Measurements from ENCODE around the gene ZNF831.

Gene ZNF831

GRCh38 chr20:59163631-59164530 is at the start of gene ZNF831:
Gene ZNF831, plus strand, starts transcription at chr20:59163821. Its CDS starts 27,199 bp downstream, at chr20:59191020.
- no peaks in the 10 kb centered on the region for H3K4me1 ChIP-seq (ENCODE audit: insufficient read depth, low read length)
- H2AFZ ChIP-seq (ENCODE audit: low read depth, low read length) = no peak within 1 kb of the TSS
- H3K27me3 ChIP-seq (ENCODE audit: insufficient read depth, low read length, poor library complexity) = peaks cover 15% of the 10 kb centered on the region
- no peaks in the 10 kb centered on the region for H3K9me3 ChIP-seq (ENCODE audit: insufficient read depth, low read length, severe bottlenecking)
- no peak for TF ChIP-seq EZH2 (IDR thresholded peaks at IDR 0.05; ENCODE audit: borderline replicate concordance, low read depth, low read length, severe bottlenecking)
- TF ChIP-seq, protein P1, sequence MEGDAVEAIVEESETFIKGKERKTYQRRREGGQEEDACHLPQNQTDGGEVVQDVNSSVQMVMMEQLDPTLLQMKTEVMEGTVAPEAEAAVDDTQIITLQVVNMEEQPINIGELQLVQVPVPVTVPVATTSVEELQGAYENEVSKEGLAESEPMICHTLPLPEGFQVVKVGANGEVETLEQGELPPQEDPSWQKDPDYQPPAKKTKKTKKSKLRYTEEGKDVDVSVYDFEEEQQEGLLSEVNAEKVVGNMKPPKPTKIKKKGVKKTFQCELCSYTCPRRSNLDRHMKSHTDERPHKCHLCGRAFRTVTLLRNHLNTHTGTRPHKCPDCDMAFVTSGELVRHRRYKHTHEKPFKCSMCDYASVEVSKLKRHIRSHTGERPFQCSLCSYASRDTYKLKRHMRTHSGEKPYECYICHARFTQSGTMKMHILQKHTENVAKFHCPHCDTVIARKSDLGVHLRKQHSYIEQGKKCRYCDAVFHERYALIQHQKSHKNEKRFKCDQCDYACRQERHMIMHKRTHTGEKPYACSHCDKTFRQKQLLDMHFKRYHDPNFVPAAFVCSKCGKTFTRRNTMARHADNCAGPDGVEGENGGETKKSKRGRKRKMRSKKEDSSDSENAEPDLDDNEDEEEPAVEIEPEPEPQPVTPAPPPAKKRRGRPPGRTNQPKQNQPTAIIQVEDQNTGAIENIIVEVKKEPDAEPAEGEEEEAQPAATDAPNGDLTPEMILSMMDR (IDR thresholded peaks at IDR 0.05; ENCODE audit: borderline replicate concordance, extremely low read depth, low read length, poor library complexity, severe bottlenecking) = no peak
- no peak within 1 kb of the TSS for H3K9ac ChIP-seq (ENCODE audit: low read depth, low read length)
- no peak within 1 kb of the TSS for H3K4me3 ChIP-seq (ENCODE audit: low read depth in 1 of 2, low read length in 2 of 2)
- no peak within 1 kb of the TSS for H3K27ac ChIP-seq (ENCODE audit: low read length)
- no peaks in the 10 kb centered on the region for H3K36me3 ChIP-seq (ENCODE audit: insufficient read depth, low read length)
- no peaks in the 10 kb centered on the region for H3K79me2 ChIP-seq (ENCODE audit: insufficient read depth, low read length)
- DNase-seq (no peak), ATAC-seq (ENCODE audit: insufficient read depth, low read depth) (no peak)
- no peak within 1 kb of the TSS for H3K4me2 ChIP-seq (ENCODE audit: insufficient read depth, low read length)
- no peaks in the 10 kb centered on the region for H4K20me1 ChIP-seq (ENCODE audit: insufficient read depth, low read length)

DNA sequence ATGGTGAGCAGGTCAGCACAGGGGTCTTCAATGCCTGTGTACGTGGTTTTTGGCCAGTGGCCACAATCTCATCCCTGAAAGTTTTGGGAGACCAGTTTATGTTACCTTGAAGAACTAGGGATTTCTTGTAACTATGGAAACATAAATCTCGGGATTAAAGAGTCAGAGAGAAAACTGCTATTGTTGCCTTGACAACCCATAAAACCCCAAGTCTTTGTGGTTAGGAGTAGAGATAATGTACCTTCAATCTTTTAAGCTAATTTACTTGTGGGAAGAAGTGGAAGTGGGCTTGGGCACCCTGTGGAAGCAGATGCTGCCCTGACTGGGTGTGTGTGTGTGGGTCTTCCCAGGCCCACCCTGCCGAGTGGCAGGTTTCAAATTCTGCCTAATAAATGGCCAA is 46.1 kb upstream of the ZNF831 start:
- TF ChIP-seq, protein P1 (IDR thresholded peaks at IDR 0.05; ENCODE audit: borderline replicate concordance, extremely low read depth, low read length, poor library complexity, severe bottlenecking) = no peak
- TF ChIP-seq EZH2 (IDR thresholded peaks at IDR 0.05; ENCODE audit: borderline replicate concordance, low read depth, low read length, severe bottlenecking) = no peak
- Histone ChIP-seq H3K27ac (ENCODE audit: low read length) (no peak overlapping the region), H3K4me2 (ENCODE audit: insufficient read depth, low read length) (no peak overlapping the region)

DNA sequence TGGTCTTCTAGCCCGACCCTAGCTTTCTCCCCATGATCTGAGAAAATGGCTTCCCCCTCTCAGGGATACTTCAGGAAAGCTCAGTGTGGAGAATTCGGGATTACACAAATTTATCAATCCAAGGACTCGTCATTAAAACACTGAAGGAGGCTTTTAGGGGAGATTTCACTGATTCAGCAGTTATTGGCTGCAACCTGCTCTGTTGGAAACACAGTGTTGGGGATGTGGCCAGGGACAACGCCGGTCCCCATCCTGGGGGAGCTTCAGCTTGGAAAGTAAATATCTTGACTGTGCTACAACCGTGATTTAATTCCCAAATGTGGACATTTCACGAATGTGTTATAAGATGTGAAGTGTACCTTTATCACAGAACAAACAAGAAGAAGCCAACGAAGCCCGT is 44.8 kb upstream of the ZNF831 start:
- H3K9me3 ChIP-seq (ENCODE audit: insufficient read depth, low read length, severe bottlenecking) = no peaks in the 10 kb centered on the region
- H3K4me1 ChIP-seq (ENCODE audit: insufficient read depth, low read length) = no peaks in the 10 kb centered on the region
- H3K4me2 ChIP-seq (ENCODE audit: insufficient read depth, low read length) = no peak overlapping the region
- H3K27me3 ChIP-seq (ENCODE audit: insufficient read depth, low read length, poor library complexity) = peaks cover 39% of the 10 kb centered on the region
- 0 out of 2 replicates have a peak, but pooled peaks cover 5% of the 10 kb centered on the region for H4K20me1 ChIP-seq (ENCODE audit: insufficient read depth, low read length)
- no peak for DNase-seq
- no peak overlapping the region for H3K27ac ChIP-seq (ENCODE audit: low read length)
- H3K79me2 ChIP-seq (ENCODE audit: insufficient read depth, low read length) = no peaks in the 10 kb centered on the region
- no peak overlapping the region for H3K9ac ChIP-seq (ENCODE audit: low read depth, low read length)
- TF ChIP-seq, protein P1 (IDR thresholded peaks at IDR 0.05; ENCODE audit: borderline replicate concordance, extremely low read depth, low read length, poor library complexity, severe bottlenecking) = no peak
- no peak for TF ChIP-seq EZH2 (IDR thresholded peaks at IDR 0.05; ENCODE audit: borderline replicate concordance, low read depth, low read length, severe bottlenecking)
- no peak for ATAC-seq (ENCODE audit: insufficient read depth, low read depth)
- H3K4me3 ChIP-seq (ENCODE audit: low read depth in 1 of 2, low read length in 2 of 2) = no peak overlapping the region
- no peak overlapping the region for H2AFZ ChIP-seq (ENCODE audit: low read depth, low read length)
- H3K36me3 ChIP-seq (ENCODE audit: insufficient read depth, low read length) = no peaks in the 10 kb centered on the region

More for the DNA sequence above, 46.1 kb upstream of the ZNF831 start:
- Histone ChIP-seq H3K4me3 (ENCODE audit: low read depth in 1 of 2, low read length in 2 of 2) (no peak overlapping the region), H3K9me3 (ENCODE audit: insufficient read depth, low read length, severe bottlenecking) (no peaks in the 10 kb centered on the region), H3K36me3 (ENCODE audit: insufficient read depth, low read length) (no peaks in the 10 kb centered on the region), H3K27me3 (ENCODE audit: insufficient read depth, low read length, poor library complexity) (peaks cover 44% of the 10 kb centered on the region), H4K20me1 (ENCODE audit: insufficient read depth, low read length) (0 out of 2 replicates have a peak, but pooled peaks cover 5% of the 10 kb centered on the region), H3K79me2 (ENCODE audit: insufficient read depth, low read length) (no peaks in the 10 kb centered on the region), H2AFZ (ENCODE audit: low read depth, low read length) (no peak overlapping the region), H3K9ac (ENCODE audit: low read depth, low read length) (no peak overlapping the region), H3K4me1 (ENCODE audit: insufficient read depth, low read length) (no peaks in the 10 kb centered on the region)
- no peak for DNase-seq
- no peak for ATAC-seq (ENCODE audit: insufficient read depth, low read depth)
